Peyer's patch (tissue), 4 donors: ENCODE results near the gene ASAP2. TPM values are rescaled to one million over a fixed set of nuclear protein-coding genes. Genes with fewer than 3 reads are reported as not detected.

Source experiments
- DNase-seq, 3 donors: peaks; one replicate each; pipeline ENCODE4 v3.0.0-alpha.2; 2017 to 2019
- H3K27ac ChIP-seq, 4 donors: fragments of 200-600 bp; sonication (generic); one replicate each; pipeline ENCODE4 v1.5.1; 2016 to 2019
- H3K27me3 ChIP-seq, 2 donors: fragments of 200-600 bp; sonication (generic); one replicate each; pipeline ENCODE4 v1.5.1; 2019
- H3K36me3 ChIP-seq, 3 donors: fragments of 200-600 bp; sonication (generic); one replicate each; pipeline ENCODE4 v1.5.1; 2016 to 2019
- H3K4me1 ChIP-seq, 4 donors: fragments of 200-600 bp; sonication (generic); one replicate each; pipeline ENCODE4 v1.5.1; 2016 to 2019
- H3K4me3 ChIP-seq, 4 donors: fragments of 200-600 bp; sonication (generic); 1 replicate in 3 of 4; 2 replicates in 1 of 4; pipeline ENCODE4 v1.5.1; 2016 to 2019; ENCODE audit warnings: mild to moderate bottlenecking in 1 of 4
- H3K9me3 ChIP-seq, 4 donors: fragments of 200-600 bp; sonication (generic); one replicate each; pipeline ENCODE4 v1.5.1; 2016 to 2019; ENCODE audit warnings: mild to moderate bottlenecking in 1 of 4
- CTCF ChIP-seq, 6 experiments: fragments of 450-650 bp in 4 of 6; fragments of 200-600 bp in 2 of 6; sonication (generic) in 1 of 6; IDR thresholded peaks; one replicate each; pipeline ENCODE4 v1.5.1; 2017 to 2019; ENCODE audit warnings: antibody characterized with exemption in 6 of 6, mild to moderate bottlenecking in 3 of 6, moderate library complexity in 1 of 6
- POLR2A ChIP-seq, 2 donors: fragments of 450-650 bp; IDR thresholded peaks; one replicate each; pipeline ENCODE4 v1.5.1; 2017; ENCODE audit warnings: antibody characterized with exemption in 2 of 2, mild to moderate bottlenecking in 2 of 2, moderate library complexity in 2 of 2
- total RNA-seq, 4 donors: library from RNA; depleted of rRNA; stranded (reverse); fragments of >200 nt; gene quantifications; one replicate each; pipeline ENCODE4 v1.1.0, GENCODE V29; 2016

The ASAP2 gene
- total RNA-seq, 4 donors from 2014 or later: 30.6 to 59.4 (median 37.8) TPM

- TF ChIP-seq CTCF (IDR thresholded peaks at IDR 0.05) (no peak), POLR2A (IDR thresholded peaks at IDR 0.05) (no peak)
- H3K27me3 ChIP-seq: no peaks in the 10 kb centered on the region
- no peaks in the 10 kb centered on the region for H3K4me1 ChIP-seq
- H3K36me3 ChIP-seq: no peaks in the 10 kb centered on the region
- no peak overlapping the region for H3K4me3 ChIP-seq
- no peak overlapping the region for H3K27ac ChIP-seq
- no peaks in the 10 kb centered on the region for H3K9me3 ChIP-seq
- no peak for DNase-seq
Observed at GRCh38 chr2:9163306-9164111, 43.1 kb upstream of the ASAP2 start.

- no peaks in the 10 kb centered on the region for H3K4me1 ChIP-seq
- no peak overlapping the region for H3K27ac ChIP-seq
- no peaks in the 10 kb centered on the region for H3K9me3 ChIP-seq
- TF ChIP-seq CTCF (IDR thresholded peaks at IDR 0.05): no peak
- no peak for TF ChIP-seq POLR2A (IDR thresholded peaks at IDR 0.05)
- no peak for DNase-seq
- H3K4me3 ChIP-seq: no peak overlapping the region
- no peaks in the 10 kb centered on the region for H3K36me3 ChIP-seq
- no peaks in the 10 kb centered on the region for H3K27me3 ChIP-seq
Observed at GRCh38 chr2:9164112-9164608, 42.5 kb upstream of the ASAP2 start.

- Histone ChIP-seq H3K4me3 (no peak overlapping the region), H3K36me3 (no peaks in the 10 kb centered on the region), H3K27ac (no peak overlapping the region), H3K9me3 (no peaks in the 10 kb centered on the region), H3K4me1 (peaks cover 0 to 8% (median 0%) of the 10 kb centered on the region in 4 donors), H3K27me3 (no peaks in the 10 kb centered on the region)
- no peak for TF ChIP-seq CTCF (IDR thresholded peaks at IDR 0.05)
- TF ChIP-seq POLR2A (IDR thresholded peaks at IDR 0.05): no peak
- DNase-seq: no peak
Observed at GRCh38 chr2:9165625-9166024, 41.0 kb upstream of the ASAP2 start.

- no peaks in the 10 kb centered on the region for H3K36me3 ChIP-seq
- peaks cover 0 to 13% (median 0%) of the 10 kb centered on the region in 4 donors for H3K4me1 ChIP-seq
- H3K4me3 ChIP-seq: no peak overlapping the region
- TF ChIP-seq POLR2A (IDR thresholded peaks at IDR 0.05) (no peak), CTCF (IDR thresholded peaks at IDR 0.05) (no peak)
- H3K9me3 ChIP-seq: no peaks in the 10 kb centered on the region
- no peak overlapping the region for H3K27ac ChIP-seq
- no peaks in the 10 kb centered on the region for H3K27me3 ChIP-seq
- no peak for DNase-seq
Observed at GRCh38 chr2:9166579-9167377, 39.8 kb upstream of the ASAP2 start.

GRCh38 chr2:9167718-9168657, 38.6 kb upstream of the ASAP2 start:
- H3K4me3 ChIP-seq: no peak overlapping the region
- no peaks in the 10 kb centered on the region for H3K36me3 ChIP-seq
- TF ChIP-seq CTCF (IDR thresholded peaks at IDR 0.05) (no peak), POLR2A (IDR thresholded peaks at IDR 0.05) (no peak)
- no peaks in the 10 kb centered on the region for H3K27me3 ChIP-seq
- DNase-seq: no peak
- no peak overlapping the region for H3K27ac ChIP-seq
- peaks cover 0 to 13% (median 0%) of the 10 kb centered on the region in 4 donors for H3K4me1 ChIP-seq
- no peaks in the 10 kb centered on the region for H3K9me3 ChIP-seq
